PC-9 (cell line): Measurements from ENCODE around the gene GUCY2C. TPM values are rescaled to one million over a fixed set of nuclear protein-coding genes. Genes with fewer than 3 reads are reported as not detected.

Source experiments
- BruUV-seq: library from RNA; stranded (reverse); fragments of 400-500 nt; replicated peaks from 2 replicates; lab custom pipeline; 2021; lab: Mats Ljungman, UMichigan
- CTCF ChIA-PET: fragments of 300-600 bp; sonication (Branson Sonifier 250); formaldehyde crosslinking; loops from one replicate; lab custom pipeline; 2022; ENCODE audit warnings: antibody characterized with exemption; lab: Charles Lee
- POLR2A ChIA-PET: fragments of 300-600 bp; sonication (Branson Sonifier 250); formaldehyde crosslinking; loops from one replicate; lab custom pipeline; 2022; ENCODE audit warnings: antibody characterized with exemption; ENCODE audit not compliant: unreplicated experiment; lab: Charles Lee
- DNase-seq, 2 experiments: peaks; one replicate each; pipeline versions ENCODE4 v3.0.0 to v3.0.0-alpha.2; 2015 to 2022; ENCODE audit warnings: mixed read lengths in 1 of 2
- H2AFZ ChIP-seq: fragments of 200-600 bp; sonication (generic); 2 replicates; pipeline ENCODE4 v1.8.1; 2017; ENCODE audit warnings: antibody characterized with exemption
- H3F3A ChIP-seq: fragments of 200-600 bp; sonication (generic); 2 replicates; pipeline ENCODE4 v1.8.1; 2017; ENCODE audit warnings: antibody characterized with exemption, mild to moderate bottlenecking, low read depth; ENCODE audit not compliant: insufficient read depth
- H3K27ac ChIP-seq: fragments of 200-600 bp; sonication (generic); 2 replicates; pipeline ENCODE4 v1.6.1; 2016; ENCODE audit warnings: mixed run types
- H3K27me3 ChIP-seq: fragments of 200-600 bp; sonication (generic); 2 replicates; pipeline ENCODE4 v1.6.1; 2016; ENCODE audit warnings: low read depth, mixed run types; ENCODE audit not compliant: insufficient read depth
- H3K36me3 ChIP-seq: fragments of 200-600 bp; sonication (generic); 2 replicates; pipeline ENCODE4 v1.6.1; 2016; ENCODE audit warnings: low read depth, mixed run types
- H3K4me1 ChIP-seq: fragments of 200-600 bp; sonication (generic); replicated peaks from 2 replicates; pipeline ENCODE4 v1.6.1; 2016; ENCODE audit warnings: mixed run types; ENCODE audit not compliant: insufficient read depth
- H3K4me2 ChIP-seq: fragments of 200-600 bp; sonication (generic); 2 replicates; pipeline ENCODE4 v1.6.1; 2017; ENCODE audit warnings: mixed run types
- H3K4me3 ChIP-seq: fragments of 200-600 bp; sonication (generic); 2 replicates; pipeline ENCODE4 v1.6.1; 2016; ENCODE audit warnings: mixed run types
- H3K79me2 ChIP-seq: fragments of 200-600 bp; sonication (generic); 2 replicates; pipeline ENCODE4 v1.6.1; 2017; ENCODE audit warnings: low read depth, mixed run types
- H3K9me2 ChIP-seq: fragments of 200-600 bp; sonication (generic); 2 replicates; pipeline ENCODE4 v1.8.1; 2017; ENCODE audit warnings: mild to moderate bottlenecking; ENCODE audit not compliant: insufficient read depth
- H3K9me3 ChIP-seq: fragments of 200-600 bp; sonication (generic); 2 replicates; pipeline ENCODE4 v1.8.1; 2016; ENCODE audit warnings: low read depth; ENCODE audit not compliant: insufficient read depth
- H4K20me1 ChIP-seq: fragments of 200-600 bp; sonication (generic); 2 replicates; pipeline ENCODE4 v1.8.1; 2017; ENCODE audit not compliant: insufficient read depth
- CTCF ChIP-seq: fragments of 200-600 bp; sonication (generic); conservative IDR thresholded peaks from 2 replicates; pipeline ENCODE4 v1.6.1; 2017; ENCODE audit warnings: mixed run types, antibody characterized with exemption, mild to moderate bottlenecking, moderate library complexity
- EZH2 ChIP-seq: fragments of 200-600 bp; sonication (generic); IDR thresholded peaks from 2 replicates; pipeline ENCODE4 v1.8.0; 2017; ENCODE audit warnings: antibody characterized with exemption, low read depth
- intact Hi-C: fragments of 100-400 bp; cut with micrococcal nuclease; formaldehyde crosslinking; loops from one replicate; pipeline ENCODE4 v1.10.0; 2022; ENCODE audit not compliant: unreplicated experiment
- total RNA-seq: library from RNA; stranded (reverse); gene quantifications from 2 replicates; pipeline ENCODE4 v1.2.3, GENCODE V29; 2021

GUCY2C gene
- total RNA-seq, 1 experiment from 2014 or later, result not detected

GRCh38 chr12:14668591-14668990 is 27.8 kb downstream of the GUCY2C start:
- Histone ChIP-seq H3K4me2 (no peak overlapping the region), H3K27ac (no peak overlapping the region), H3K9me2 (no peaks in the 10 kb centered on the region), H3K9me3 (no peaks in the 10 kb centered on the region), H3K4me1 (no peaks in the 10 kb centered on the region), H3K4me3 (no peak overlapping the region), H2AFZ (no peak overlapping the region), H3K79me2 (no peaks in the 10 kb centered on the region), H3K36me3 (no peaks in the 10 kb centered on the region), H3F3A (no peaks in the 10 kb centered on the region), H4K20me1 (no peaks in the 10 kb centered on the region), H3K27me3 (no peaks in the 10 kb centered on the region)
- DNase-seq, result no peak
- no TSS peak for BruUV-seq
- intact Hi-C loops, result no loop called here
- TF ChIP-seq EZH2 (no peak), CTCF (no peak)
- POLR2A ChIA-PET, result no interaction called here
- CTCF ChIA-PET, result no interaction called here

- H3K4me1 ChIP-seq, result no peaks in the 10 kb centered on the region
- POLR2A ChIA-PET, result no interaction called here
- TF ChIP-seq CTCF (no peak), EZH2 (no peak)
- H3F3A ChIP-seq, result no peaks in the 10 kb centered on the region
- no peaks in the 10 kb centered on the region for H3K79me2 ChIP-seq
- H3K36me3 ChIP-seq, result no peaks in the 10 kb centered on the region
- H3K9me2 ChIP-seq, result no peaks in the 10 kb centered on the region
- no peak overlapping the region for H2AFZ ChIP-seq
- CTCF ChIA-PET, result no interaction called here
- intact Hi-C loops, result no loop called here
- no TSS peak for BruUV-seq
- no peak overlapping the region for H3K4me2 ChIP-seq
- H3K9me3 ChIP-seq, result no peaks in the 10 kb centered on the region
- H3K27me3 ChIP-seq, result no peaks in the 10 kb centered on the region
- no peaks in the 10 kb centered on the region for H4K20me1 ChIP-seq
- no peak for DNase-seq
- no peak overlapping the region for H3K4me3 ChIP-seq
- H3K27ac ChIP-seq, result no peak overlapping the region
Observed at GRCh38 chr12:14665354-14666348, 30.7 kb downstream of the GUCY2C start.

GRCh38 chr12:14664434-14665023 is 31.9 kb downstream of the GUCY2C start:
- TF ChIP-seq EZH2, result no peak
- peak; percentile 79 for TF ChIP-seq CTCF
- CTCF ChIA-PET, result no interaction called here
- Histone ChIP-seq H3K4me3 (no peak overlapping the region), H3K9me2 (no peaks in the 10 kb centered on the region), H3K27me3 (no peaks in the 10 kb centered on the region), H3F3A (no peaks in the 10 kb centered on the region), H3K36me3 (no peaks in the 10 kb centered on the region), H3K27ac (no peak overlapping the region), H3K79me2 (no peaks in the 10 kb centered on the region), H3K9me3 (no peaks in the 10 kb centered on the region), H4K20me1 (no peaks in the 10 kb centered on the region), H3K4me2 (no peak overlapping the region), H3K4me1 (no peaks in the 10 kb centered on the region), H2AFZ (no peak overlapping the region)
- intact Hi-C loops, result loop anchor here (1.0 to 5.0 kb wide), 4 partner anchors 150 to 478 kb away; partner anchors contain the start of gene ATF7IP
- no TSS peak for BruUV-seq
- DNase-seq, result peak; percentile 37 to 45
- POLR2A ChIA-PET, result no interaction called here
